H9 (cell line): ENCODE results near the gene SEMA4A. TPM values are rescaled to one million over a fixed set of nuclear protein-coding genes. Genes with fewer than 3 reads are reported as not detected.

Experiments used
- DNase-seq: peaks from one replicate; pipeline ENCODE4 v3.0.0-alpha.2; 2017
- H2AFZ ChIP-seq: one replicate; pipeline ENCODE4 v1.6.1; 2013; ENCODE audit warnings: mild to moderate bottlenecking, low read length, control low read depth, moderate library complexity
- H2AK5ac ChIP-seq: 2 replicates; pipeline ENCODE4 v1.6.1; 2013; ENCODE audit warnings: low read length, control low read depth, mixed read lengths; ENCODE audit not compliant: insufficient read length
- H2BK120ac ChIP-seq: one replicate; pipeline ENCODE4 v1.6.1; 2013; ENCODE audit warnings: low read depth, mild to moderate bottlenecking, low read length, control low read depth, inconsistent platforms; ENCODE audit not compliant: poor library complexity, severe bottlenecking
- H2BK12ac ChIP-seq: 2 replicates; pipeline ENCODE4 v1.6.1; 2013; ENCODE audit warnings: low read length, control low read depth, mixed read lengths, low read depth; ENCODE audit not compliant: insufficient read length
- H2BK15ac ChIP-seq: 2 replicates; pipeline ENCODE4 v1.6.1; 2013; ENCODE audit warnings: low read depth, low read length, control low read depth
- H2BK20ac ChIP-seq: one replicate; pipeline ENCODE4 v1.6.1; 2013; ENCODE audit warnings: low read depth, mild to moderate bottlenecking, low read length, control low read depth, inconsistent platforms; ENCODE audit not compliant: poor library complexity, severe bottlenecking
- H2BK5ac ChIP-seq: 2 replicates; pipeline ENCODE4 v1.6.1; 2013; ENCODE audit warnings: low read length, control low read depth, mixed read lengths; ENCODE audit not compliant: insufficient read length
- H3K14ac ChIP-seq: 2 replicates; pipeline ENCODE4 v1.6.1; 2013; ENCODE audit warnings: low read length, control low read depth; ENCODE audit not compliant: insufficient read depth
- H3K18ac ChIP-seq: 2 replicates; pipeline ENCODE4 v1.6.1; 2013; ENCODE audit warnings: low read depth, mild to moderate bottlenecking, mixed read lengths, low read length, control low read depth; ENCODE audit not compliant: insufficient read length
- H3K23ac ChIP-seq: 2 replicates; pipeline ENCODE4 v1.6.1; 2013; ENCODE audit warnings: low read length, control low read depth, mixed read lengths, low read depth; ENCODE audit not compliant: insufficient read length
- H3K23me2 ChIP-seq: 2 replicates; pipeline ENCODE4 v1.6.1; 2013; ENCODE audit warnings: low read depth, mild to moderate bottlenecking, mixed read lengths, low read length, control low read depth; ENCODE audit not compliant: insufficient read length, poor library complexity, severe bottlenecking
- H3K27ac ChIP-seq: 2 replicates; pipeline ENCODE4 v1.5.1; 2013; ENCODE audit warnings: low read length, control low read depth, mixed read lengths, low read depth; ENCODE audit not compliant: insufficient read length
- H3K27me3 ChIP-seq: 2 replicates; pipeline ENCODE4 v1.6.1; 2013; ENCODE audit warnings: low read length, control low read depth, inconsistent platforms; ENCODE audit not compliant: insufficient read depth
- H3K4ac ChIP-seq: 2 replicates; pipeline ENCODE4 v1.6.1; 2013; ENCODE audit warnings: low read depth, mild to moderate bottlenecking, control low read depth, inconsistent platforms, low read length, moderate library complexity
- H3K4me1 ChIP-seq: 2 replicates; pipeline ENCODE4 v1.6.1; 2013; ENCODE audit warnings: low read length, control low read depth, inconsistent platforms; ENCODE audit not compliant: insufficient read depth
- H3K4me2 ChIP-seq: 2 replicates; pipeline ENCODE4 v1.6.1; 2013; ENCODE audit warnings: low read length, control low read depth, mixed read lengths; ENCODE audit not compliant: insufficient read length, insufficient read depth
- H3K56ac ChIP-seq: 2 replicates; pipeline ENCODE4 v1.6.1; 2013; ENCODE audit warnings: low read depth, mild to moderate bottlenecking, mixed read lengths, low read length, control low read depth; ENCODE audit not compliant: insufficient read length
- H3K79me1 ChIP-seq: 2 replicates; pipeline ENCODE4 v1.6.1; 2013; ENCODE audit warnings: low read depth, mild to moderate bottlenecking, moderate library complexity, low read length, control low read depth, inconsistent platforms; ENCODE audit not compliant: insufficient read depth, poor library complexity, severe bottlenecking
- H3K79me2 ChIP-seq: 2 replicates; pipeline ENCODE4 v1.6.1; 2013; ENCODE audit warnings: low read length, control low read depth, inconsistent platforms; ENCODE audit not compliant: insufficient read depth
- H3K9ac ChIP-seq: 2 replicates; pipeline ENCODE4 v1.6.1; 2013; ENCODE audit warnings: low read length, control low read depth, mixed read lengths; ENCODE audit not compliant: insufficient read length; ENCODE audit errors: extremely low read depth
- H3K9me3 ChIP-seq: one replicate; pipeline ENCODE4 v1.6.1; 2013; ENCODE audit warnings: low read depth, low read length, inconsistent platforms; ENCODE audit not compliant: control insufficient read depth
- H3T11ph ChIP-seq: one replicate; pipeline ENCODE4 v1.6.1; 2013; ENCODE audit warnings: mild to moderate bottlenecking, low read length, control low read depth, inconsistent platforms
- H4K20me1 ChIP-seq: one replicate; pipeline ENCODE4 v1.6.1; 2013; ENCODE audit not compliant: control insufficient read depth, insufficient read length, insufficient read depth
- H4K5ac ChIP-seq: 2 replicates; pipeline ENCODE4 v1.6.1; 2013; ENCODE audit warnings: low read depth, mild to moderate bottlenecking, mixed read lengths, low read length, control low read depth; ENCODE audit not compliant: insufficient read length
- H4K8ac ChIP-seq: replicated peaks from 2 replicates; pipeline ENCODE4 v1.6.1; 2013; ENCODE audit warnings: low read length, control low read depth, mixed read lengths, low read depth; ENCODE audit not compliant: insufficient read length
- H4K91ac ChIP-seq: 2 replicates; pipeline ENCODE4 v1.6.1; 2013; ENCODE audit warnings: low read depth, mild to moderate bottlenecking, moderate library complexity, mixed read lengths, low read length, control low read depth; ENCODE audit not compliant: insufficient read length
- H3K27ac Mint-ChIP-seq, 3 experiments: 2 replicates in 2 of 3; 3 replicates in 1 of 3; pipeline ENCODE4 v1.8.0; 2020 to 2021; ENCODE audit warnings: mixed read lengths in 3 of 3, mild to moderate bottlenecking in 1 of 3, moderate library complexity in 1 of 3
- H3K27me3 Mint-ChIP-seq: 2 replicates; pipeline ENCODE4 v1.8.0; 2021; ENCODE audit warnings: low read depth, mild to moderate bottlenecking, moderate library complexity, mixed read lengths
- H3K36me3 Mint-ChIP-seq, 3 experiments: 2 replicates in 2 of 3; 3 replicates in 1 of 3; pipeline ENCODE4 v1.8.0; 2020 to 2021; ENCODE audit warnings: low read depth in 3 of 3, mixed read lengths in 3 of 3; ENCODE audit not compliant: insufficient read depth in 1 of 3
- H3K4me1 Mint-ChIP-seq, 2 experiments: 2 replicates each; pipeline ENCODE4 v1.8.0; 2020; ENCODE audit warnings: mixed read lengths in 2 of 2
- H3K4me3 Mint-ChIP-seq, 2 experiments: 2 replicates in 1 of 2; 3 replicates in 1 of 2; pipeline ENCODE4 v1.8.0; 2020 to 2021; ENCODE audit warnings: mild to moderate bottlenecking in 2 of 2, mixed read lengths in 2 of 2, moderate library complexity in 1 of 2
- H3K9me3 Mint-ChIP-seq, 2 experiments: 2 replicates in 1 of 2; 3 replicates in 1 of 2; pipeline ENCODE4 v1.8.0; 2020; ENCODE audit warnings: mild to moderate bottlenecking in 2 of 2, mixed read lengths in 2 of 2, moderate library complexity in 1 of 2
- CTCF ChIP-seq: fragments of 200-600 bp; sonication (generic); conservative IDR thresholded peaks from 3 replicates; pipeline ENCODE4 v1.8.0; 2021; ENCODE audit warnings: antibody characterized with exemption, mild to moderate bottlenecking
- WGBS: extraction: QIAGEN DNeasy Blood & Tissue Kit; methylation state at CpG from one replicate; pipeline ENCODE4 v1.1.7; 2013; ENCODE audit warnings: missing lambda C conversion rate, low lambda C conversion rate, mixed read lengths; ENCODE audit not compliant: insufficient read length; ENCODE audit errors: extremely low coverage; 5-methylcytosine and 5-hydroxymethylcytosine counted together
- total RNA-seq: library from RNA; stranded (reverse); gene quantifications from 2 replicates; pipeline ENCODE4 v1.2.1, GENCODE V29; 2021

SEMA4A gene
- total RNA-seq, 1 experiment from 2014 or later, result 11.1 TPM

GRCh38 chr1:156155756-156156510, 2.5 kb downstream of the SEMA4A start:
- Histone ChIP-seq H2BK20ac (no peak overlapping the region), H3K79me2 (no peaks in the 10 kb centered on the region), H3K9ac (no peak overlapping the region), H3T11ph (no peak overlapping the region), H4K20me1 (no peaks in the 10 kb centered on the region), H3K4ac (no peak overlapping the region), H4K91ac (no peak overlapping the region), H2BK5ac (no peak overlapping the region), H4K8ac (no peak overlapping the region), H3K4me1 (peaks cover 10% of the 10 kb centered on the region), H3K9me3 (no peaks in the 10 kb centered on the region), H2AK5ac (no peak overlapping the region), H2AFZ (no peak overlapping the region), H3K23ac (no peak overlapping the region), H3K27me3 (no peaks in the 10 kb centered on the region), H2BK15ac (no peak overlapping the region), H3K14ac (peak overlapping the region; percentile 61; the same call in 1 of the 2 replicates), H3K56ac (no peak overlapping the region), H3K23me2 (peaks cover 5% of the 10 kb centered on the region), H3K27ac (no peak overlapping the region), H3K4me2 (no peak overlapping the region), H4K5ac (no peak overlapping the region), H3K79me1 (no peaks in the 10 kb centered on the region), H2BK120ac (no peak overlapping the region), H2BK12ac (no peak overlapping the region), H3K18ac (no peak overlapping the region)
- no peaks in the 10 kb centered on the region for H3K27me3 Mint-ChIP-seq
- H3K9me3 Mint-ChIP-seq, result no peaks in the 10 kb centered on the region
- no peak for TF ChIP-seq CTCF
- H3K27ac Mint-ChIP-seq, result peak overlapping the region in 1 of 3 experiments; percentile 9; a peak in 2 of 7 replicates
- H3K4me1 Mint-ChIP-seq, result peaks cover 41 to 46% of the 10 kb centered on the region in 2 experiments
- DNase-seq, result no peak
- H3K4me3 Mint-ChIP-seq, result no peak overlapping the region; a peak in 1 of 5 replicates
- no CpG with 5 or more reads among the region's 12 CpGs for WGBS
- peaks cover 0 to 15% (median 2%) of the 10 kb centered on the region in 3 experiments; a peak in 5 of 7 replicates for H3K36me3 Mint-ChIP-seq
